ENCODE measurements around the gene IGHMBP2. TPM values are rescaled to one million over a fixed set of nuclear protein-coding genes. Genes with fewer than 3 reads are reported as not detected.
A peak's percentile ranks its signal among the peaks of the same experiment; 100 is the strongest.

The IGHMBP2 gene
- total and polyA plus RNA-seq, 2 of the 8 experiments (the other 6 are each of a cell fraction or from before 2014, with no cell fraction given) = 8.4 to 17.6 TPM

DNA sequence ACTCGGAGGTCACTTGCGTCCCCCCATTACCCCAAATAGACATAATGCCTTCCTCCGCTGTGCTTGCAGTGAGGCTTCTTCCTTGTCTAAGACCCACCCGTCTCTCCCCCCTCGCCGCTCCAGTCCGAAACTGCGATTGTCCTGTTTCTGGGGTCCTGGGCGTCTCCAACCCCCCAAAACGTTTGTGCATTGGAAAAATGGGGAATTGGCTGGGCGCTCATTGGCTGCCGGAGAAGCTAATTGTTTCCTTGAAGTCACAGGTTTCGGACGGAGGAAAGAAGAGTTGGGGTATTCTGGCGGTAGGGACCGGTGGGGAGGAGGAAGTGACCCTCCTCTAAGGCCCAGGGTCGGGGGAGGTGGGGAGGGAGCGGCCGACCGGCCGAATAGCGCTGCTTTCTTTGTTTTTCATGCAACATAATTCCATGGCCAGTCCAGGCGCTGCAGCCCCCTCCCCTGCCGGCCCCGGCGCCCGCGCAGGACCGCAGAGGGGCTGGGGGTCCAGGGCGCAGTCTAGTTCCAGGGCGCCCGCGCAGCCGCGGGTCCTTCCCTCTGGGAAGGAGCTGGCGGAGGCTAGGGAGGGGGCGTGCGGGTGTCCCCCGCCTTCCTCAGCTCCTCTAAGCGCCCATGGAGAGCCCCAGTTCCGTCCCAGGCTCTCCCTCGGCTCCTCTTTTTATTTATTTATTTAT, 49.3 kb upstream of the IGHMBP2 start (continued):
- TF ChIP-seq USF2 (IDR thresholded peaks at IDR 0.05; ENCODE audit: low read length) (no peak), JUND (IDR thresholded peaks at IDR 0.05; ENCODE audit: low read length) (no peak), TBP (IDR thresholded peaks at IDR 0.05; ENCODE audit: low read depth, low read length) (no peak), YY1 (IDR thresholded peaks at IDR 0.05; ENCODE audit: low read depth, low read length) (no peak), TCF12 (IDR thresholded peaks at IDR 0.05; ENCODE audit: low read depth, low read length) (no peak), SUZ12 (IDR thresholded peaks at IDR 0.05; ENCODE audit: low read length) (peak; percentile 25; the same call in 1 of the 2 replicates), BCL11A (IDR thresholded peaks at IDR 0.05; ENCODE audit: low read depth in 2 of 2, low read length in 2 of 2) (no peak), GABPA (IDR thresholded peaks at IDR 0.05; ENCODE audit: borderline replicate concordance, insufficient read depth, low read length) (no peak), GTF2F1 (IDR thresholded peaks at IDR 0.05; ENCODE audit: borderline replicate concordance, low read depth, low read length) (no peak), TAF7 (optimal IDR thresholded peaks at IDR 0.05; ENCODE audit: borderline replicate concordance, low read depth, low read length) (no peak), KDM4A (IDR thresholded peaks at IDR 0.05; ENCODE audit: low read depth, low read length, severe bottlenecking) (peak; percentile 80), KDM1A (IDR thresholded peaks at IDR 0.05; ENCODE audit: borderline replicate concordance, low read length) (no peak), BACH1 (IDR thresholded peaks at IDR 0.05; ENCODE audit: low read length) (no peak), NANOG (IDR thresholded peaks at IDR 0.05; ENCODE audit: insufficient read depth, low read depth, low read length, poor library complexity, severe bottlenecking) (no peak), SP2 (IDR thresholded peaks at IDR 0.05; ENCODE audit: low read length) (no peak), SIRT6 (IDR thresholded peaks at IDR 0.05; ENCODE audit: low read length) (no peak), RFX5 (IDR thresholded peaks at IDR 0.05; ENCODE audit: borderline replicate concordance, low read depth, low read length) (no peak), RNF2 (IDR thresholded peaks at IDR 0.05; ENCODE audit: borderline replicate concordance, low read depth, low read length, missing control alignments, poor library complexity, severe bottlenecking) (no peak), SAP30 (IDR thresholded peaks at IDR 0.05; ENCODE audit: insufficient read depth, insufficient replicate concordance, low read length) (no peak), CEBPB (IDR thresholded peaks at IDR 0.05; ENCODE audit: low read depth, low read length) (no peak)
- TF ChIP-seq, protein P1, sequence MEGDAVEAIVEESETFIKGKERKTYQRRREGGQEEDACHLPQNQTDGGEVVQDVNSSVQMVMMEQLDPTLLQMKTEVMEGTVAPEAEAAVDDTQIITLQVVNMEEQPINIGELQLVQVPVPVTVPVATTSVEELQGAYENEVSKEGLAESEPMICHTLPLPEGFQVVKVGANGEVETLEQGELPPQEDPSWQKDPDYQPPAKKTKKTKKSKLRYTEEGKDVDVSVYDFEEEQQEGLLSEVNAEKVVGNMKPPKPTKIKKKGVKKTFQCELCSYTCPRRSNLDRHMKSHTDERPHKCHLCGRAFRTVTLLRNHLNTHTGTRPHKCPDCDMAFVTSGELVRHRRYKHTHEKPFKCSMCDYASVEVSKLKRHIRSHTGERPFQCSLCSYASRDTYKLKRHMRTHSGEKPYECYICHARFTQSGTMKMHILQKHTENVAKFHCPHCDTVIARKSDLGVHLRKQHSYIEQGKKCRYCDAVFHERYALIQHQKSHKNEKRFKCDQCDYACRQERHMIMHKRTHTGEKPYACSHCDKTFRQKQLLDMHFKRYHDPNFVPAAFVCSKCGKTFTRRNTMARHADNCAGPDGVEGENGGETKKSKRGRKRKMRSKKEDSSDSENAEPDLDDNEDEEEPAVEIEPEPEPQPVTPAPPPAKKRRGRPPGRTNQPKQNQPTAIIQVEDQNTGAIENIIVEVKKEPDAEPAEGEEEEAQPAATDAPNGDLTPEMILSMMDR (IDR thresholded peaks at IDR 0.05; ENCODE audit: control extremely low read depth in 1 of 3, insufficient read depth in 1 of 3, low read depth in 1 of 3, low read length in 3 of 3) = no peak

Data from H1 (cell line).